K562 (cell line): ENCODE results near the gene DARS2. TPM values are rescaled to one million over a fixed set of nuclear protein-coding genes. Genes with fewer than 3 reads are reported as not detected.

ENCODE experiments used
- ILK ChIP-seq: fragments of 450-650 bp; IDR thresholded peaks from 2 replicates; pipeline ENCODE4 v1.6.1; 2016; ENCODE audit warnings: missing genetic modification characterization, low read depth, mild to moderate bottlenecking, missing compliant biosample characterization, moderate library complexity, borderline replicate concordance
- LARP7 ChIP-seq: fragments of 450-650 bp; IDR thresholded peaks from 2 replicates; pipeline ENCODE4 v1.6.1; 2016
- PHF20 ChIP-seq: fragments of 450-650 bp; IDR thresholded peaks from 2 replicates; pipeline ENCODE4 v1.6.1; 2018; ENCODE audit not compliant: partially characterized antibody
- TAF7 ChIP-seq: fragments of 450-650 bp; IDR thresholded peaks from 2 replicates; pipeline ENCODE4 v1.6.1; 2016; ENCODE audit warnings: missing genetic modification characterization, missing compliant biosample characterization
- UBTF ChIP-seq, 2 experiments: IDR thresholded peaks; 2 replicates each; pipeline ENCODE4 v1.6.1; 2012; ENCODE audit warnings: improper control_type of control experiment in 2 of 2, low read depth in 2 of 2, low read length in 2 of 2, borderline replicate concordance in 1 of 2
- ZNF318 ChIP-seq, 2 experiments: fragments of 450-650 bp; IDR thresholded peaks; 2 replicates each; pipeline ENCODE4 v1.6.1; 2016; ENCODE audit warnings: mild to moderate bottlenecking in 2 of 2, borderline replicate concordance in 1 of 2, low read depth in 1 of 2, moderate library complexity in 1 of 2
- ZNF384 ChIP-seq: IDR thresholded peaks from 2 replicates; pipeline ENCODE4 v1.6.1; 2012; ENCODE audit warnings: low read depth, low read length, improper control_type of control experiment
- ZNF644 ChIP-seq: fragments of 200-800 bp; sonication (Bioruptor generic); IDR thresholded peaks from 2 replicates; pipeline ENCODE4 v1.6.1; 2016; ENCODE audit warnings: low read depth, missing genetic modification characterization, missing compliant biosample characterization
- polyA plus RNA-seq, 8 experiments: library from polyadenylated mRNA; depleted of rRNA in 4 of 8; stranded (reverse) in 5 of 8; unstranded in 3 of 8; fragments of >200 nt; fragmentation: Nextera tagmentation in 2 of 8; fragmentation: Illumina TruSeq in 1 of 8; extraction: Ambion mirVana in 2 of 8; extraction: Trizol in 1 of 8; gene quantifications; 2 replicates each; pipeline versions ENCODE4 v1.2.1 to v1.2.3, GENCODE V29; 2011 to 2014; ENCODE audit warnings: inconsistent platforms in 1 of 8, missing spikeins in 1 of 8
- total RNA-seq, 7 experiments: library from RNA; depleted of rRNA in 6 of 7; stranded (reverse); fragments of >200 nt in 6 of 7; fragmentation: Illumina TruSeq in 2 of 7; extraction: Trizol in 2 of 7; gene quantifications; 2 replicates each; pipeline versions ENCODE4 v1.2.1 to v1.2.3, GENCODE V29; 2011 to 2021; ENCODE audit warnings: low replicate concordance in 1 of 7
- TF ChIP-seq, protein P1 (sequence below): fragments of 150-350 bp; IDR thresholded peaks from 2 replicates; pipeline ENCODE4 v1.6.1; 2014; ENCODE audit warnings: low read depth, mild to moderate bottlenecking, low read length, borderline replicate concordance

Gene DARS2
- total and polyA plus RNA-seq, 9 of the 15 experiments (the other 6 are each of a cell fraction or from before 2014, with no cell fraction given) = 36.4 to 96.7 (median 68.6) TPM

GRCh38 chr1:173823781-173824314, 625 bp upstream of the DARS2 start (continued):
- TF ChIP-seq ZNF318 (IDR thresholded peaks at IDR 0.05; ENCODE audit: borderline replicate concordance in 1 of 2, low read depth in 1 of 2) = no peak
- no peak for TF ChIP-seq LARP7
- peak; percentile 31 for TF ChIP-seq PHF20
- 0 out of 2 replicates have a peak, but pooled peaks have one; percentile 35 for TF ChIP-seq TAF7
- TF ChIP-seq, protein P1, sequence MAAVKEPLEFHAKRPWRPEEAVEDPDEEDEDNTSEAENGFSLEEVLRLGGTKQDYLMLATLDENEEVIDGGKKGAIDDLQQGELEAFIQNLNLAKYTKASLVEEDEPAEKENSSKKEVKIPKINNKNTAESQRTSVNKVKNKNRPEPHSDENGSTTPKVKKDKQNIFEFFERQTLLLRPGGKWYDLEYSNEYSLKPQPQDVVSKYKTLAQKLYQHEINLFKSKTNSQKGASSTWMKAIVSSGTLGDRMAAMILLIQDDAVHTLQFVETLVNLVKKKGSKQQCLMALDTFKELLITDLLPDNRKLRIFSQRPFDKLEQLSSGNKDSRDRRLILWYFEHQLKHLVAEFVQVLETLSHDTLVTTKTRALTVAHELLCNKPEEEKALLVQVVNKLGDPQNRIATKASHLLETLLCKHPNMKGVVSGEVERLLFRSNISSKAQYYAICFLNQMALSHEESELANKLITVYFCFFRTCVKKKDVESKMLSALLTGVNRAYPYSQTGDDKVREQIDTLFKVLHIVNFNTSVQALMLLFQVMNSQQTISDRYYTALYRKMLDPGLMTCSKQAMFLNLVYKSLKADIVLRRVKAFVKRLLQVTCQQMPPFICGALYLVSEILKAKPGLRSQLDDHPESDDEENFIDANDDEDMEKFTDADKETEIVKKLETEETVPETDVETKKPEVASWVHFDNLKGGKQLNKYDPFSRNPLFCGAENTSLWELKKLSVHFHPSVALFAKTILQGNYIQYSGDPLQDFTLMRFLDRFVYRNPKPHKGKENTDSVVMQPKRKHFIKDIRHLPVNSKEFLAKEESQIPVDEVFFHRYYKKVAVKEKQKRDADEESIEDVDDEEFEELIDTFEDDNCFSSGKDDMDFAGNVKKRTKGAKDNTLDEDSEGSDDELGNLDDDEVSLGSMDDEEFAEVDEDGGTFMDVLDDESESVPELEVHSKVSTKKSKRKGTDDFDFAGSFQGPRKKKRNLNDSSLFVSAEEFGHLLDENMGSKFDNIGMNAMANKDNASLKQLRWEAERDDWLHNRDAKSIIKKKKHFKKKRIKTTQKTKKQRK = no peak
- TF ChIP-seq ZNF384 = 0 out of 2 replicates have a peak, but pooled peaks have one; percentile 26
- no peak for TF ChIP-seq ZNF644 (tag)
- 0 out of 4 replicates have a peak, but pooled peaks of 1 of the 2 experiments have one; percentile 14 for TF ChIP-seq UBTF (IDR thresholded peaks at IDR 0.05; ENCODE audit: borderline replicate concordance in 1 of 2, low read depth in 2 of 2, low read length in 2 of 2)
- TF ChIP-seq ILK (tag) = no peak
